ENCODE data around the gene RAPGEF4.

DNA sequence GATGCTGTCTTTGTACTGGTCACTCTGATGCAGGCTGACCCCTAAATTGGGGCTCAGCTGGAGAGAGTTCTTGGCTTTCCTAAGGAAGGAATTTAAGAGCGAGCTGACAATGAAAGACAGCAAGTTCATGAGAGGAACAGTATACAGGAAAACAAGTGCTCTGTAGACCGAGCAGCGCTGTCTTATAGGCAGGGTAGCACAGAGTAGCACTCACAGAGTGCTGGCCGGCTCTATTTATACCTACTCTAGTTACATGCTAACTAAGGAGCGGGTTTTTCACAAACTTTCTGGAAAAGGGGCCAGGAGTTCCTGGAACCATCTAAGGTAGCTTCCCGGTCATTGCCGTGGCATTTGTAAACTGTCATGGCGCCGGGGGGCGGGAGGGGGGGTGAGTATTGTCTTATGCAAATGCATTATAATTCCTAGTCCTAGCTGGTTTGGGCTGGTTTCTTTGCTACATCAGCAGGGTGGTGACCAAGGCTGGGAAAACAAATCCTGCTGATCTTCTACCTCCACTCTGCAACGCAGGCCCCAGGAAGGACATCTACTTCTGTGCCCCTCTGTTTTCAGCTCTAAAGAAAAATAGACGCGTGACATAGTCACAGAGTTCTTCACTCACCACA lies 308.4 kb downstream of the RAPGEF4 start:
- TF ChIP-seq, protein P1, sequence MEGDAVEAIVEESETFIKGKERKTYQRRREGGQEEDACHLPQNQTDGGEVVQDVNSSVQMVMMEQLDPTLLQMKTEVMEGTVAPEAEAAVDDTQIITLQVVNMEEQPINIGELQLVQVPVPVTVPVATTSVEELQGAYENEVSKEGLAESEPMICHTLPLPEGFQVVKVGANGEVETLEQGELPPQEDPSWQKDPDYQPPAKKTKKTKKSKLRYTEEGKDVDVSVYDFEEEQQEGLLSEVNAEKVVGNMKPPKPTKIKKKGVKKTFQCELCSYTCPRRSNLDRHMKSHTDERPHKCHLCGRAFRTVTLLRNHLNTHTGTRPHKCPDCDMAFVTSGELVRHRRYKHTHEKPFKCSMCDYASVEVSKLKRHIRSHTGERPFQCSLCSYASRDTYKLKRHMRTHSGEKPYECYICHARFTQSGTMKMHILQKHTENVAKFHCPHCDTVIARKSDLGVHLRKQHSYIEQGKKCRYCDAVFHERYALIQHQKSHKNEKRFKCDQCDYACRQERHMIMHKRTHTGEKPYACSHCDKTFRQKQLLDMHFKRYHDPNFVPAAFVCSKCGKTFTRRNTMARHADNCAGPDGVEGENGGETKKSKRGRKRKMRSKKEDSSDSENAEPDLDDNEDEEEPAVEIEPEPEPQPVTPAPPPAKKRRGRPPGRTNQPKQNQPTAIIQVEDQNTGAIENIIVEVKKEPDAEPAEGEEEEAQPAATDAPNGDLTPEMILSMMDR (IDR thresholded peaks at IDR 0.05): no peak
- TF ChIP-seq POLR2A (IDR thresholded peaks at IDR 0.05): no peak

Measured in tibial nerve (tissue), 3 donors.